ENCODE results near the gene SOS2. TPM values are rescaled to one million over a fixed set of nuclear protein-coding genes. Genes with fewer than 3 reads are reported as not detected.

SOS2 gene
- total and polyA plus RNA-seq, 2 of the 8 experiments (the other 6 are each of a cell fraction or from before 2014, with no cell fraction given): 2.8 to 12.7 TPM

GRCh38 chr14:50070230-50070629 lies 161.1 kb downstream of the SOS2 start (continued):
- no peak for TF ChIP-seq USF2 (IDR thresholded peaks at IDR 0.05; ENCODE audit: low read length)
- no peak for TF ChIP-seq E2F6 (IDR thresholded peaks at IDR 0.05)
- no peak for TF ChIP-seq POLR2AphosphoS5 (IDR thresholded peaks at IDR 0.05; ENCODE audit: low read depth, low read length)
- TF ChIP-seq BCL11A (IDR thresholded peaks at IDR 0.05; ENCODE audit: low read depth in 2 of 2, low read length in 2 of 2): no peak
- TF ChIP-seq RFX5 (IDR thresholded peaks at IDR 0.05; ENCODE audit: borderline replicate concordance, low read depth, low read length): no peak
- no peak for TF ChIP-seq RAD21 (IDR thresholded peaks at IDR 0.05 in 1 of 2, conservative IDR thresholded peaks at IDR 0.05 in 1 of 2; ENCODE audit: low read depth in 2 of 2, low read length in 2 of 2)
- TF ChIP-seq JUND (IDR thresholded peaks at IDR 0.05; ENCODE audit: low read length): no peak

All from H1 (cell line).